ENCODE measurements around the gene STXBP5.
A peak's percentile ranks its signal among the peaks of the same experiment; 100 is the strongest.

STXBP5 gene

GRCh38 chr6:147202516-147203310, 1.5 kb upstream of the STXBP5 start:
- peak overlapping the region; percentile 60 for H3K4me3 ChIP-seq (ENCODE audit: low read depth, low read length)
- TF ChIP-seq CTCF (IDR thresholded peaks at IDR 0.05; ENCODE audit: borderline replicate concordance, insufficient read depth, low read depth, low read length) = no peak

- peak overlapping the region; percentile 60 for H3K4me3 ChIP-seq (ENCODE audit: low read depth, low read length)
- TF ChIP-seq CTCF (IDR thresholded peaks at IDR 0.05; ENCODE audit: borderline replicate concordance, insufficient read depth, low read depth, low read length) = no peak
Measured at GRCh38 chr6:147203311-147204059, 732 bp upstream of the STXBP5 start.

DNA sequence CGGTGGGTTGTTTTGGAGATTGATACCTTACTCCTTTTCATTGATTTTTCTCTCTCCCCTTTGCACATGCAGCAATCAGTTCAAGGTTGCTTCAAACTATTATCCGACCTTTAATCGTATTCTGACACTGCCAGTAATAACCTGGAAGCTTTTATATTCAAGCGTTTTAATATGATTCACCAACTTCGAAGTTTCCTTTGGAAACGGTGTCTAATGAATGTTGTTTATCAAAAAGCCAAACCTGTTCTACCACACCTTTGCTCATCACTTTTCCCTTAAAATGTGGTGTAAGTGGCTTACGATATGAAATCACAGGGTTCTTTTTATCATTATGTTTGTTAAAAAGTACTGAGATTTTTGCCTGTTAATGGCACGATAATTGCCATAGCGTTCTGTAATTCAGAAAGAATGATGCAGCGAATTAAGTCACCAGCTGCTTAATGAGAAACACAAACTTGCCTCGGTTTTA, 660 bp downstream of the STXBP5 start:
- no peak for TF ChIP-seq CTCF (IDR thresholded peaks at IDR 0.05; ENCODE audit: borderline replicate concordance, insufficient read depth, low read depth, low read length)
- H3K4me3 ChIP-seq (ENCODE audit: low read depth, low read length) = peak overlapping the region; percentile 60

GRCh38 chr6:147205690-147206600, 1.7 kb downstream of the STXBP5 start:
- TF ChIP-seq CTCF (IDR thresholded peaks at IDR 0.05; ENCODE audit: borderline replicate concordance, insufficient read depth, low read depth, low read length) = no peak
- H3K4me3 ChIP-seq (ENCODE audit: low read depth, low read length) = no peak overlapping the region

GRCh38 chr6:147207351-147207750, 3.1 kb downstream of the STXBP5 start:
- H3K4me3 ChIP-seq (ENCODE audit: low read depth, low read length) = no peak overlapping the region
- TF ChIP-seq CTCF (IDR thresholded peaks at IDR 0.05; ENCODE audit: borderline replicate concordance, insufficient read depth, low read depth, low read length) = no peak

GRCh38 chr6:147207837-147208754, 3.9 kb downstream of the STXBP5 start:
- H3K4me3 ChIP-seq (ENCODE audit: low read depth, low read length) = no peak overlapping the region

More at GRCh38 chr6:147207837-147208754, 3.9 kb downstream of the STXBP5 start:
- TF ChIP-seq CTCF (IDR thresholded peaks at IDR 0.05; ENCODE audit: borderline replicate concordance, insufficient read depth, low read depth, low read length) = no peak

Data from GM12875 (cell line).